OCI-LY7 (cell line): Measurements from ENCODE around the gene OR8S1.

ENCODE experiments used
- EZH2phosphoT487 ChIP-seq: fragments of 200-600 bp; sonication (generic); IDR thresholded peaks from 2 replicates; pipeline ENCODE4 v1.6.1; 2018; ENCODE audit warnings: low read depth, borderline replicate concordance, mild to moderate bottlenecking, mixed run types, antibody characterized with exemption, low read length, moderate library complexity, mixed read lengths
- TF ChIP-seq, protein P1 (sequence below): fragments of 200-600 bp; sonication (generic); conservative IDR thresholded peaks from 2 replicates; pipeline ENCODE4 v1.5.1; 2014; ENCODE audit warnings: mild to moderate bottlenecking, antibody characterized with exemption, low read length, moderate library complexity, mixed read lengths

DNA sequence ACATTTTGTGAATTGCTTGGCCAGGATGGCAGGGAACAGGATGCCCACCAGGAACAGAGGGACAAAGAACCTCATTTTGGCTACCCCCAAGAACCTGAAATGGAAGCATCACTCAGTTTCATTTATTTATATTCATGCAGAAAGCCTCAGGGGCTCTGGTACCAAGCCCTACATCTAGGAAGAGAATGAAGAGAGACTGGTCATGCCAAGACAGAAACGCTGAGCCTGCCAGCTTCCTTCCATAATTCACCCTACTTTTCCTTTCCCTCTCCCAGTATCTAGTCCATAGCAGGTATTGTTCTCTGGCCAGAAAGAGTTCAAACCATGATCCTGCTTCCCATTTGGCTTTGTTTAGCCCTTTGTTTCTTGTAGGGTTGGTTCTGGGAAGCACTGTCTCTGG lies 44.5 kb downstream of the OR8S1 start, which contains the start of gene LALBA:
- TF ChIP-seq, protein P1, sequence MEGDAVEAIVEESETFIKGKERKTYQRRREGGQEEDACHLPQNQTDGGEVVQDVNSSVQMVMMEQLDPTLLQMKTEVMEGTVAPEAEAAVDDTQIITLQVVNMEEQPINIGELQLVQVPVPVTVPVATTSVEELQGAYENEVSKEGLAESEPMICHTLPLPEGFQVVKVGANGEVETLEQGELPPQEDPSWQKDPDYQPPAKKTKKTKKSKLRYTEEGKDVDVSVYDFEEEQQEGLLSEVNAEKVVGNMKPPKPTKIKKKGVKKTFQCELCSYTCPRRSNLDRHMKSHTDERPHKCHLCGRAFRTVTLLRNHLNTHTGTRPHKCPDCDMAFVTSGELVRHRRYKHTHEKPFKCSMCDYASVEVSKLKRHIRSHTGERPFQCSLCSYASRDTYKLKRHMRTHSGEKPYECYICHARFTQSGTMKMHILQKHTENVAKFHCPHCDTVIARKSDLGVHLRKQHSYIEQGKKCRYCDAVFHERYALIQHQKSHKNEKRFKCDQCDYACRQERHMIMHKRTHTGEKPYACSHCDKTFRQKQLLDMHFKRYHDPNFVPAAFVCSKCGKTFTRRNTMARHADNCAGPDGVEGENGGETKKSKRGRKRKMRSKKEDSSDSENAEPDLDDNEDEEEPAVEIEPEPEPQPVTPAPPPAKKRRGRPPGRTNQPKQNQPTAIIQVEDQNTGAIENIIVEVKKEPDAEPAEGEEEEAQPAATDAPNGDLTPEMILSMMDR = no peak
- TF ChIP-seq EZH2phosphoT487 = no peak
